ENCODE data around the gene IFIT1.
"Not testable (repeated sequence)": the region's sequence is repeated elsewhere in the genome, so short reads cannot be mapped to it uniquely, and the experiment has no call there.

IFIT1 gene

GRCh38 chr10:89390476-89391225 lies 1.8 kb upstream of the IFIT1 start:
- H3K9me2 ChIP-seq (replicated peaks; ENCODE audit: control insufficient read depth, low read length) = no peaks in the 10 kb centered on the region; the same call in 1 of the 2 replicates
- H3K36me3 ChIP-seq (ENCODE audit: control insufficient read depth, low read length) = no peaks in the 10 kb centered on the region
- H4K20me1 ChIP-seq (ENCODE audit: control insufficient read depth, insufficient read depth, low read depth, low read length) = no peaks in the 10 kb centered on the region
- no peak overlapping the region for H3K27ac ChIP-seq (ENCODE audit: low read depth, low read length)
- H3K9me3 ChIP-seq (ENCODE audit: control insufficient read depth, insufficient read depth, low read length) = no peaks in the 10 kb centered on the region
- no peaks in the 10 kb centered on the region for H3F3A ChIP-seq (ENCODE audit: control insufficient read depth, insufficient read depth)
- no peaks in the 10 kb centered on the region for H3K79me2 ChIP-seq (ENCODE audit: control insufficient read depth, low read length)
- peaks cover 11% of the 10 kb centered on the region for H3K4me1 ChIP-seq (ENCODE audit: control insufficient read depth, low read length)
- no peak for TF ChIP-seq EZH2phosphoT487 (IDR thresholded peaks at IDR 0.05; ENCODE audit: borderline replicate concordance, low read length)
- TF ChIP-seq CTCF (IDR thresholded peaks at IDR 0.05; ENCODE audit: low read depth, low read length, poor library complexity, severe bottlenecking) = no peak
- no peaks in the 10 kb centered on the region for H3K27me3 ChIP-seq (ENCODE audit: control insufficient read depth, low read length)
- no peak overlapping the region for H3K4me3 ChIP-seq (ENCODE audit: low read length)
- no peak overlapping the region for H3K4me2 ChIP-seq (ENCODE audit: low read length)

- H3K9me2 ChIP-seq (replicated peaks; ENCODE audit: control insufficient read depth, low read length); H3K4me3 ChIP-seq (ENCODE audit: low read length); H3K9me3 ChIP-seq (ENCODE audit: control insufficient read depth, insufficient read depth, low read length); H3K27ac ChIP-seq (ENCODE audit: low read depth, low read length); H3K79me2 ChIP-seq (ENCODE audit: control insufficient read depth, low read length); H3K4me2 ChIP-seq (ENCODE audit: low read length); H4K20me1 ChIP-seq (ENCODE audit: control insufficient read depth, insufficient read depth, low read depth, low read length); H3F3A ChIP-seq (ENCODE audit: control insufficient read depth, insufficient read depth); H3K27me3 ChIP-seq (ENCODE audit: control insufficient read depth, low read length); H3K36me3 ChIP-seq (ENCODE audit: control insufficient read depth, low read length): not testable (repeated sequence)
- H3K4me1 ChIP-seq (ENCODE audit: control insufficient read depth, low read length) = peaks cover 11% of the 10 kb centered on the region
Observed at GRCh38 chr10:89391226-89391576, 1.2 kb upstream of the IFIT1 start.

GRCh38 chr10:89392974-89393373 lies 551 bp downstream of the IFIT1 start:
- no peak overlapping the region for H3K4me3 ChIP-seq (ENCODE audit: low read length)
- H3K36me3 ChIP-seq (ENCODE audit: control insufficient read depth, low read length) = no peaks in the 10 kb centered on the region
- H3K27ac ChIP-seq (ENCODE audit: low read depth, low read length) = no peak overlapping the region
- H3K9me2 ChIP-seq (replicated peaks; ENCODE audit: control insufficient read depth, low read length) = no peaks in the 10 kb centered on the region; the same call in 1 of the 2 replicates
- TF ChIP-seq EZH2phosphoT487 (IDR thresholded peaks at IDR 0.05; ENCODE audit: borderline replicate concordance, low read length) = no peak
- no peak for TF ChIP-seq CTCF (IDR thresholded peaks at IDR 0.05; ENCODE audit: low read depth, low read length, poor library complexity, severe bottlenecking)
- H3K9me3 ChIP-seq (ENCODE audit: control insufficient read depth, insufficient read depth, low read length) = no peaks in the 10 kb centered on the region
- no peaks in the 10 kb centered on the region for H4K20me1 ChIP-seq (ENCODE audit: control insufficient read depth, insufficient read depth, low read depth, low read length)
- peaks cover 11% of the 10 kb centered on the region for H3K4me1 ChIP-seq (ENCODE audit: control insufficient read depth, low read length)
- H3K4me2 ChIP-seq (ENCODE audit: low read length) = peak overlapping the region; percentile 62
- no peaks in the 10 kb centered on the region for H3K27me3 ChIP-seq (ENCODE audit: control insufficient read depth, low read length)
- H3F3A ChIP-seq (ENCODE audit: control insufficient read depth, insufficient read depth) = no peaks in the 10 kb centered on the region
- H3K79me2 ChIP-seq (ENCODE audit: control insufficient read depth, low read length) = no peaks in the 10 kb centered on the region

- no peaks in the 10 kb centered on the region for H4K20me1 ChIP-seq (ENCODE audit: control insufficient read depth, insufficient read depth, low read depth, low read length)
- TF ChIP-seq CTCF (IDR thresholded peaks at IDR 0.05; ENCODE audit: low read depth, low read length, poor library complexity, severe bottlenecking) = no peak
- TF ChIP-seq EZH2phosphoT487 (IDR thresholded peaks at IDR 0.05; ENCODE audit: borderline replicate concordance, low read length) = no peak
- H3K4me2 ChIP-seq (ENCODE audit: low read length) = no peak overlapping the region
- peaks cover 11% of the 10 kb centered on the region for H3K4me1 ChIP-seq (ENCODE audit: control insufficient read depth, low read length)
- H3K27me3 ChIP-seq (ENCODE audit: control insufficient read depth, low read length) = no peaks in the 10 kb centered on the region
- H3F3A ChIP-seq (ENCODE audit: control insufficient read depth, insufficient read depth) = no peaks in the 10 kb centered on the region
- no peaks in the 10 kb centered on the region for H3K79me2 ChIP-seq (ENCODE audit: control insufficient read depth, low read length)
- H3K9me2 ChIP-seq (replicated peaks; ENCODE audit: control insufficient read depth, low read length) = no peaks in the 10 kb centered on the region; the same call in 1 of the 2 replicates
- no peak overlapping the region for H3K4me3 ChIP-seq (ENCODE audit: low read length)
- no peaks in the 10 kb centered on the region for H3K36me3 ChIP-seq (ENCODE audit: control insufficient read depth, low read length)
- H3K27ac ChIP-seq (ENCODE audit: low read depth, low read length) = no peak overlapping the region
- H3K9me3 ChIP-seq (ENCODE audit: control insufficient read depth, insufficient read depth, low read length) = no peaks in the 10 kb centered on the region
Observed at GRCh38 chr10:89393898-89394297, 1.5 kb downstream of the IFIT1 start.

All from DOHH2 (cell line).